NCI-H510A treated with DMSO at 0.1 percent for 48 hours (cell line): ENCODE data around the gene KCNH1.

Experiments used
- DNase-seq: peaks from one replicate; lab custom pipeline; 2025; lab: John Stamatoyannopoulos, UW

KCNH1 gene

DNA sequence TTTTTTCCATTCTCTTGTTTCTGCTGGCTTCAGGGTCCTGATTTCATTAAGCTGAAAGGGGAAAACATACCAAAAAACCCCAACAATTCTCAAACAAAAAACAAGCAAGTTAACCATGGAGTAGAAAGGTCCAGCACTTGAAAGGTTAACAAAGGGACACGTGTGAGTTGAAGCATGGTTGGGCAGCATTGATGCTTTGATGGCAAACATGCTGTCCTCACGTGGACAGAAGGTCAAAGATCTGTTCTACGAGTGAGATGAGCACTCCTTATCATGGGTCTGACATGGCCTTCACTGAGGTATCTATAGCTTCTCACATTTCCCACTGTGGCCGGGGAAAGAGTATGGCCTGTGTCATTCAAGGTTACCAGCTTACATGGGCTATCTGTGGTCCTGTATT is 410.3 kb downstream of the KCNH1 start:
- DNase-seq = no peak

GRCh38 chr1:210722410-210723081 is 411.4 kb downstream of the KCNH1 start:
- DNase-seq = no peak

GRCh38 chr1:210715072-210715471 is 418.9 kb downstream of the KCNH1 start:
- no peak for DNase-seq

- no peak for DNase-seq
These were observed 421.9 kb downstream of the KCNH1 start for GRCh38 chr1:210711825-210712612.

- no peak for DNase-seq
These were observed 424.2 kb downstream of the KCNH1 start for GRCh38 chr1:210709701-210710100.

GRCh38 chr1:210707300-210708240 is 426.4 kb downstream of the KCNH1 start:
- no peak for DNase-seq

GRCh38 chr1:210706246-210706645 is 427.7 kb downstream of the KCNH1 start:
- no peak for DNase-seq

GRCh38 chr1:210705086-210705485 is 428.9 kb downstream of the KCNH1 start:
- no peak for DNase-seq

DNA sequence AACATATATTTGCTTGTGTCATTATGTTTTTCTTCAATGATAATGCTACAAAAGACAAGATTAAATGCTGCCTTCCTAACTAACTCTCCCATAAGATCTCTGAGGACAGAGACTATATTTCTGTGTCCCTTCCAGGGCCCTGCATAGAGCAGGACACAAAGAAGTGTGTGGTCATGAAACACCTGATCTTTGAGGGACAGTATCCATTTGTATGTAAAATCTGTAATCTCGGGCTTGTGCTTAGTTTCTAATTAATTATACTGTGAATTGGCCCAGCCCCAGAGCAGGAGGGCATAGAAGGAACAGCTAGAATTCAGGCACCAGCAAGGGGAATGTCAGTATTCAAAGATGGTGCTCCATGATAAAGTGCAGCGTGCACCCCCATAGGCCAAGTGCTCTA is 430.4 kb downstream of the KCNH1 start:
- DNase-seq = no peak

- DNase-seq = no peak
These were observed 431.4 kb downstream of the KCNH1 start for GRCh38 chr1:210702506-210702905.

DNA sequence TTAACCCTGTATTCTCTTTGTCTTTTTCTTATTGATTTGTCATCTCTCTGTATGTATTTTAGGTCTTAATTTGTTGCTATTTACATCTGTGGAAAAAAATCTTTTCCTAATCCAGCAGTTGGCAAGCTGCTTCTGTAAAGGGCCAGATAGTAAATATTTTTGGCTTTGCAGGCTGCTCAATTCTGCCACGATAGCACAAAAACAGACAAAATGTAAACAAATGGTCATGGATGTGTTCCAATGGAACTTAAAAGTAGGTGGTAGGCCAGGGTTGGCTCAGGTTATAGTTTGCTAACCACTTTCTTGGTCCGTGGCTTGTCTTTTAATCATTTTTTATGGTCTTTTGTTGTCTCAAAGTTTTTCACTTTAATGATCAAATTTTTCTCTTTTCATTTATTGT is 433.4 kb downstream of the KCNH1 start:
- DNase-seq = no peak

GRCh38 chr1:210700083-210700482 is 433.9 kb downstream of the KCNH1 start:
- DNase-seq = no peak

- DNase-seq = no peak
These were observed 435.3 kb downstream of the KCNH1 start for GRCh38 chr1:210698661-210699060.

DNA sequence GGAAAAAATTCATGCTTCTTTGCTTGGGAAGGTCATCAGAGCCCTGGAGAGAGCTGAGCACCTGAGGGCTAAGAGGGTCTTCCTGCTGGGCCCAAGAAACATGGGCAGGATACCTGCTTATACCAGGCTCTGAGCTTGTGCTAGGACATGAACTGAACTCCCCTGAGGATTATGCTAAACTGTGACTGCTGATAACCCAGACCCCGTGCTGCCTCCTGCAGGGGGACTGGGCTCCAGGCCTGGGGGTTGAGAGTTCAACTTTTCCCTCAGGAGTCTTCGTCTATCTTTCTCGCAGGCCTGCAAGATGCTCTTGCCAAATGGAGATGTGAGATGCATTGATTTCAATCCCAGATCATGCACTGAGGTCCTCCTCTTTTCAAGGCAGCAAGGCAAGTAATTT is 436.8 kb downstream of the KCNH1 start:
- no peak for DNase-seq

GRCh38 chr1:210696709-210697108 is 437.2 kb downstream of the KCNH1 start:
- DNase-seq = no peak

GRCh38 chr1:210695026-210695425 is 438.9 kb downstream of the KCNH1 start:
- DNase-seq = peak; percentile 64

- no peak for DNase-seq
These were observed 441.2 kb downstream of the KCNH1 start for GRCh38 chr1:210692796-210693195.

DNA sequence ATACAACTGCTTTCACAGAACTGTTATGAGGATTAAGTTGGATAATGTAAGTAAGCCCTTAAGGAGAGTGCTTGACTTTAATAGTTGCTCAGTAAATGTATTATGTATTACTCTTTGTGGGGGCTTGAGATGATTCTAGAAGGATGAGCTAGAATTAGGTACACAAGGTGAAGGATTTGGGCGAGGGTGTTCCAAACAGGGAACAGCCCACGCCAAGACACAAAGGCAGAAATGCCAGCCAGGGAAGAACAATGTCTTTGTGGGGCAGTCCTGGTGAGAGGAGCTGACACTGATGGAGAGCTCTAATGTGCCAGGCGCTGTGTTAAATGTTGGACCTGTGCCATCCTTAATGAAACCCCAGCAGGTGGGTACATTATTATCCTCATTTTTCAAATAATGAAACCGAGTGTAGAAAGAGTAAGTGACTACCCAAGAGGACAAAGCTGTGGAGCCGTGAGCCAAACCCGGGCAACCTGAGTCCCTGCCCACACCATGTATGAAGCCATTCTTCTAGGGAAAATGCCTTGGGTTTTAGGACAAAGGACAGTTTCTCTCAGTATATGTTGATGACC is 442.8 kb downstream of the KCNH1 start:
- no peak for DNase-seq

- no peak for DNase-seq
These were observed 443.7 kb downstream of the KCNH1 start for GRCh38 chr1:210690236-210690635.

- DNase-seq = no peak
These were observed 444.1 kb downstream of the KCNH1 start for GRCh38 chr1:210689826-210690225.

GRCh38 chr1:210688512-210689234 is 445.3 kb downstream of the KCNH1 start:
- no peak for DNase-seq
